NCI-H2081 treated with DMSO at 0.1 percent for 48 hours (cell line): ENCODE results near the gene RAP1A.
"Not testable (repeated sequence)": the region's sequence is repeated elsewhere in the genome, so short reads cannot be mapped to it uniquely, and the experiment has no call there.

Source experiments
- DNase-seq: peaks from one replicate; lab custom pipeline; 2025; lab: John Stamatoyannopoulos, UW

RAP1A gene

DNA sequence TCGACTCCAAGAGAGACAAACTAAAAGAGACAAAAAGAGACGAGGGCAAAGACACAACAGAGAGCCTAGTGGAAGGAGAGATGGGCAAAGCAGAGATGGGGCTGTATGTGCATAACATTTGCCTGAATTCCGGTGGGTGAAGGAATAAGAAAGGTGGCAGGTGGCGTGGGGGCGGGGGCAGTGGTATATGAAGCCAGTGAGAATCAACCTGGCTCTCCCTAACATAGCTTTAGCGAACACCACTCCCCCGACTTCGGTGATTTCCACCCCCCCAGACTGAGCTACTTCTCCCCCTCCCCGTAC lies 118.5 kb downstream of the RAP1A start:
- no peak for DNase-seq

DNA sequence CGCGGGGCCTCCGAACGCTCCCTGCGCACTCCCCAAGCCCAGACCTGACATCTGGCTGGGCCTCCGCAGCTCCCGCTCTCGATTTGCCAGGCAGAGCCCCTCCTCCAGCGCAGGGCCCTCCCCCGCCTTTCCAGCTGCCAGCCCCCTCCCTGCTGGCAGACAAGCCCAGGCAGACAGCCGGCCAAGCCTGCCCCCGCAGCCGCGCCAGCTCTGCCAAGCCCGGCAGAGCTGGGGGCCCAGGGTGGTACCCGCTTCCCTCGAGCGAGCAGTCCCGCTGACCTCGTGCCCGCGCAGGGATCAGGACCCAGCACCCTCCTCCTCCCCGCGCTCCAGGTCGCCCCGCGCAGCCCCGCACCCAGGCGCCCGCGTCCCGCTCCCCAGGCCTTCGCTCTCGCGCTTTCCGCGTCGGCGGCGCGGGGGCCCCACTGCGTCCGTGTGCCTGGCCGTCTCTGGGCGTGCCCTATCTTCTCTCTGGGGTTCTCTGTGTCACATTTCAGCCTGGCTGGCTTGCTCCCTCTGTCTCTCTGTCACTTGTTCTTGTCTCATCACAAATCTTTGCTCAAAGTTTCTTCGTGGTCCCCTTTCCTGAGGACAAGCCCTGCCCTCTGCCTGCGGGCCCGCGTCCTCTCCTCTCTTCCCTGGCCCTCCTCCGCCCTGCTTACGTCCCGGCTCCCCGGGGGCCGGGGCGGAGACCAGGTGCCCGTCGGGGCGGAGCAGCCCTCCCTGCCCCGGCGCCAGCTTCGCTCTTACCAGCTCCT lies 119.0 kb downstream of the RAP1A start:
- no peak for DNase-seq

DNA sequence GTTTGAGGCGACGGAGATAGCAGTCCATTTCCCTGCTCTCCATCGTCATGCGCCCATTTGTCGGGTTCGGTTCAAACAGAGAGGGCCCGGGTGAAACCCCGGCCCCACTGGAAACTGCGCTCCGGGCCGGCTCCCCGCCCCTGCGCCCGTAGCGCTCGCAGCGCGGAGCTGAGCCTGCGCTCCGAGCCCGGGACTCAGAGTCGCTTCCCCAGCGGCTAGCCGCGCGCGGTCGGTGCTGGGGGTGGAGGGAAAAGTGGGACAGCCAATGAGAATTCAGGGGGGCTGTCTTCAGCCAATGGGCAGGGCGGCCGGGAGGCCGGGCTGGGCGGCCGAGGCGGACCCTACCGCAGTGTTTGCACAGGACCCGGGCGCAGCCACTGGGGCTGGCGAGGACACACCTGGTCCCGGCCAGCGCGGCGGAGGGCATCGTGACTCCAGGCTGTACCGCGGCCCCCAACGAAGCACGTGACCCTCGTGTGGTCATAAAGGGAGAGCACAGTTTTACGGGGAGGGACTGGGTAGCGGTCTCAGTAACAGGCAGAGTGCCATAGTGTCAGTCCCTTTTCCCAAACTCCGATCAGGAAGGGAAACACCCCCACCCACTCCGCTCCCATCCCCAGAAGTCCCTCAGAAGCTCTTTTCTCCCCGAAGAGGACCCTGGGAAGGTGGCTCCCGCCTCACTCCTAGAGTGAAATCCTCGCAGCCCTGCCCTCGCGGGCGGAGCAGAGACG lies 119.8 kb downstream of the RAP1A start, which contains the start of gene INKA2:
Gene INKA2 (minus strand): TSS at position 202 of the 731 bp plus-strand sequence. CDS start 153 bp downstream, at position 49.
- peak; percentile 53 for DNase-seq

DNA sequence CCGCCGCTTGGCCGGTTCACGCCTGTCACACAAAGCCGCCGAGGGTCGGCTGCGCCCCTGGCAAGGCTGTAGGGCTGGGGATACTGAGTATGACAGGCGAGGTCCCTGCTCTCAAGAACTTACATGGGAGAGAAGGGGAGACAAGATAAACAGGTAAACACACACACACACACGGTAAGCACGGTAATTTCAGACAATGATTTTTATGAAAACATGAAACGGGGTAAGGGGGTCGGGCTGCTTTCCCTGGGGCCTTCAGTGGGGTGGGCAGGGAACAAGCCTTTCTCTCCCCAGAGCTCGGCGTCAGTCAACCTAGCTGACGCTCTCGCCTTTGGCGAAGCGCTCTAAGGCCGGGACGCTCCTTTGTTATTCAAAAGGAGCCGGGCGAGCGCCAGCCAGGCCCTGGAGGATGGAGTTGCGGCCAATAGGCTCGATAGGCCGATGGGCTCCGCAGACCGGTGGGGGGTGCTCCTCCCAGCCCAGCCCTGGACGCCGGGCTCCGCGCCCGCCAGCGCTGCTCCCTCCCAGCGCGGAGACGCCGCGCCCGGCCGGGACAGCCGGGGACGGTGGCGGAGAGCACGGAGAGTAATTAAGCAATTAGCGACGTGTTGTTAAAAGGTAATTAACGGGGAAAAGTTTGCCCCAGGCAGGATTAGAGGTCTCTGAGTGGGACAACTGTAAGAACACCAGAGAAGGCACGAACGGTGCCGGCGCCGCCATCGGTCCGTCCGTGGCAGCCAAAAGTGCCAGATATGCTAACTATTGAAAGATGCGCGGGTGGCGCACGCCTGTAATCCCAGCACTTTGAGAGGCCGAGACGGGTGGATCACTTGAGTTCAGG lies 120.6 kb downstream of the RAP1A start:
- DNase-seq: no peak

DNA sequence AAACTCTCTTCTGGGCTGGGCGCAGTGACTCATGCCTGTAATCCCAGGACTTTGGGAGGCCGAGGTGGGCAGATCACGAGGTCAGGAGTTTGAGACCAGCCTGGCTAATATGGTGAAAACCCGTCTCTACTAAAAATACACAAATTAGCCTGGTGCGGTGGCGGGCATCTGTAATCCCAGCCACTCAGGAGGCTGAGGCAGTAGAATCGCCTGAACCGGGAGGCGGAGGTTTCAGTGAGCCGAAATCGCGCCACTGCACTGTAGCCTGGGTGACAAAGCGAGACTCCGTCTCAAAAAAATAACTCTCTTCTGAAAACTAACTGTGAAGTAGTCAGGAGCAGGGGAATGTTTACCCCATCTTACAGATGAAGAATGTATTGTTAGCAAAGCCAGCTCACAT lies 122.7 kb downstream of the RAP1A start:
- not testable (repeated sequence) for DNase-seq

DNA sequence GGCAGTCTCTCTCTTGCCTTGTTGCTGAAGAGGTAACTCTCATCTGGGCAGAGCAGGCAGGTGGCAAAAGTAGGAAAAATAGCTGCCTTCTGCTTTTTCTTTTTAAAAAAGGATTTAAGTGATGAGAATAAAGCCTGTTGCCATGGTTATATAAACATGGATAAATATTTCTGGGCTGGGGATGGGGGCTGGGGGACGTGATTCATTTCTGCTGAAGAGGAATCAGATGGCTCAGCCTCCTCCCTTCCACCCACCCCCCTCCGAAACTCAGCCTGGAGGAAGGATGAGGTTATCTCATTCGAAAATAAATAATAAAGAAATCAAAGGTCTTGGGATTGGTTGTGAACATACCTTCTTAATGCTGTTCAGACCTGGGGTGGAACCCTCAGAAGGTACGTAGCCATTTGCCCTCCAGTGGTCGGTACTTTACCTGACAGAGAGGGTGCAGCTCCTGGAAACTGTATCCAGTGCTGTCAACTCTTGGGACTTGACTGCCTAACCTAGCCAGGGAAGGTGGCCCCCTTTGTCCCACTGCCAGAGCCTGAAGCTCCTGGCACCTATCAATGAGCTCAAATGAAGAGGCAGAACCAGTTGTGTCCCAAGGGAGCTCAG lies 123.5 kb downstream of the RAP1A start:
- no peak for DNase-seq

DNA sequence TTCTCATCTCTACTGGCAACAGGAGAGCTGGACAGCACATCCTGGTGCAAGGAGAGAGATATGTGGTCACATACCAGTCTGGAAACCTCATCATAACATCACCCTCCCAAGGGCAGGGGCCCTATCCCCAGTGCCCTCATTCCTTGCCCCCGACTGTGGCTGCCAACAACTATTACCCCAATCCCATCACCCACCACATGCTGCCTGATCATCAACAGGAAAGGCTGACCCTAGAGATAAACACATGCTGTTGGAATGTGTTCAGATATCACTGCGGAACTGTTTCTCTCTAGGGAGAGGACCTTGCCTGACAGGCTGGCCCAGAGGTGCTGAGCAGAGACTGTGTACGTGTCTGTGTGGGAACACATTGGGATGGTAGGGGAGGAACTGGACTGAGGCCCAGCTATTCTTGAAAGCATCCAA lies 124.1 kb downstream of the RAP1A start:
- no peak for DNase-seq

DNA sequence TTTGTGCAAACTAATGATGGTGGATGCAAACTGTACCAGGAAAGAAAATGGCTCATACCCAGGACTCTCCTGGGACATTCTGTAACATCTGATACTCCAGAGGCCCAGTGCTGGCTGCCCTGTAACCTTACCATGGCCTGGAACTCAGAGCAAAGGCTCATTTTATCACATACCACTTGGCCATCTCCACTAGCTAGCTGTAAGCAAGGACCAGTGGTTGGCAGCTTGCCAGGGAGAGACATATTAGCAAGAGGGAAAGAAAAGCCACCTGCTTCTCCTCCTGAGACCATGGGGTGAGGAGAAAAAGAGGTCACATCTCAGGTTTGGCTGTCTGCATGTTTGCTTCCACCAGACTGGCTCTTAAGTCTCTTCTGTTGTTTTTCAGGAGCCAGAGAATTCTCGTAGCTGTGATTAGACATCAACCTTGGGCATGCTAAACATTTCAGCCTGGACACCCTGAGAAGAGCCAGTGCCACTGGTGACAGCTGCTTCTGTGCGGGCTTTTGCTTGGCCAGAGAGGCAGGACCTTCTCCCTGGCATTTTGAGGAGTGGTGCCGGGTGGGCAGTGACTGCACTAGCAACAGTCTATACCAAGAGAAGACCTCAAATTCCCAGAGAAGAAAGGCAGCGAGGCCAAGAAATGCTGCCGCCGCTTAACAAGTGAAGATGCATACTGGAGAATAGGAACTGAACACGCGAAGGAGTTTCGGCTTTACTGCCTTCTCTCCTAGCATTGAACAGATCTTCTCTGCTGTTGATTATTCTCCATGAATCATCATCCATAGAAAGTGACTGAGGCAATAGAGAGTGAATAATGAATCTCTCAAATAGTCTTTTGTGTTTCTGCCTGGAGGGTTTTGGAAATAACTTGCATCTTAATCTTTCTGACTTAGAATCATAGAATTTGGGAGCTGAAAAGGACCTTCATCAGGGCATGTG lies 126.4 kb downstream of the RAP1A start:
- no peak for DNase-seq

DNA sequence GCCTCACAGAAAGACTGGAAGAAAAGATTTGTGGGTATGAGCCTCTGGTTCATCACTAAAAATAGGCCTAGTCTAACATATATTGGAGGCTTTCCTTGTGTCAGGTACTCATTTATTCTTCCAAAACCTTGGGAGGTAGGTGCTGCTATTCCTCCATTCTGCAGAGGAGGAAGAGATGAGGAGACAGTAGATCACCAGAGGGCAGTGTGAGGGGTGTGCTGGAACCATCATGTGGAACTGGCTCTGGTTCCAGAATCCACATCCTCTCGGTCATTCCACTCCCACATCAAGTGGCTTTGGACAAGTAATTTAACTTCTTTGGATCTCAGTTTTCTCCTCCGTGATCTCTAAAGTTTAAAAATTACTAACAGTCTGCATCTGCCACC lies 127.0 kb downstream of the RAP1A start:
- DNase-seq: no peak

DNA sequence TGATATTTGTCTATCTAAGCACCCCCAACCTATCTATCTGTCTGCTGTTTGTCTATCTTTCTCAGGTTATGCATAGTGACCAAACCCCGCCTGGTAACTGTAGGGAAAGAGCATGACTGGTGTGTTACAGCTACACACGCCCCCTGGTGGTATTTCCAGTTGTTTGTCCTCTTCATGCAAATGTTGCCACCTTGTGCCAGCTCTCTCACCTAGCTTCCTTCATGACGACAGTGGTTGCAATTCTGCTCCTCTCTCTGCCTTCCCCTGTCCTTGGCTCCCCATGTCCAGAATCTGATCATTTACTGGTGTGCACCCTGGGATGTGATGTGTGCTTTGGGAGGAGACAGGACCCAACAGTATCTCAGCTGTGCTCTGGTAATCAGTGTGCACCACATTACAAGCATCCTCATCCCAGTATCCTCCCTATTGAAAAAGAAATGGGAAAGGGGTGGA lies 127.7 kb downstream of the RAP1A start:
- no peak for DNase-seq

DNA sequence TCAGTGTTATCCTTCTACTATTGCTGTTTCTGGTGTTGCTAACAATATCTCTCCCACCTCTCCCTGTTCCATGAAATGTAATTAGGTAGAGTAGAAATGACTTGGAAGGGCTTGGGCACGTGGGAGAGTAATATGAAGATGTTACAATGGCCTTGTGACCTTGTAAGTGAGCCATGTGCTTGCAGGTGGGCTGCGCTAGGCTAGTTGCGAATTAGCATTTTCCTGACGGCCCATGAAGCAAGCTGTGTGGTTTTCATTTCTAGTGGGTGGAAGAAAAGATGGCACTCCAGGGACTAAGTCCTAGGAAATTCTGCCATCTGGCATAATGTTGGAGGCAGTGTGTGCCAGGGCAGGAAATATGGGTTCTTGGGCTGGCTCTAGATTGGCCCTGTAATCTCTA lies 128.4 kb downstream of the RAP1A start:
- no peak for DNase-seq

DNA sequence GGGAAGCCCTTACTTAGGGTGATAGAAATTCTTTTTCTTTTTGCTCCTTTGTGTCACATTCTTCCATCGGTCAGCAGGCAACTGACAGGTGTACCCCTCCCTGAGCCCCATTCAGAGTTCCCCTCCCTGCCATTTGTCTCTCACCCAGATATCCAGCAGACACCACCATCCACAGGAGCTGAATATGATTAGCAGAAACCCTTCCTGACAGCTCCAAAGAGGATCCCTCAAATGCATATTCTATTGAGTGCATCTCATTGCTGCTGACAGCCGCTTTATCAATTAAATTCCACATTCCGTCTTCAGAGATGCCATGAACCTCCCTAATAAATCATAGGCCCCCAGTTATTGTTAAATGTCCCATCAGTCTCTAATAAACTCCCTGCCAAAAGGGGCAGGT lies 130.0 kb downstream of the RAP1A start:
- DNase-seq: no peak

DNA sequence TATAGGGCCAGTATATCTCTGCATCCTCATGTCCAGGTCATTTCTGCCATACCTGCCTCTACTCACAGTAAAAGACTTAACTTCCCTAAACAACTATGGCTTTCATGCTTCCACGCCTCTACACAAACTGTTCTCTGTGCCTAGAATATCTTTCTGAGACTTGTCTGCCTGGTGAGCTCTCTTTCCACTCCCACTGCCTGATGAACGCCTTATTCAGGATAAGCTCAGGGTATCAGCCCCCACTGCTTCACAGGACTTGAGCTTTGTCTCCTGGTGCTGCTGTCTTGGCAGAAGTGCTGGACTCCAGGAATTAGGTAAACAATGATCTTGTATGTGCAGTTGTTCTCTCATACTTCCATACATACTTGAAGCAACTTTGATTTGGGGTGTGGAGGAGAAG lies 131.3 kb downstream of the RAP1A start:
- DNase-seq: no peak

DNA sequence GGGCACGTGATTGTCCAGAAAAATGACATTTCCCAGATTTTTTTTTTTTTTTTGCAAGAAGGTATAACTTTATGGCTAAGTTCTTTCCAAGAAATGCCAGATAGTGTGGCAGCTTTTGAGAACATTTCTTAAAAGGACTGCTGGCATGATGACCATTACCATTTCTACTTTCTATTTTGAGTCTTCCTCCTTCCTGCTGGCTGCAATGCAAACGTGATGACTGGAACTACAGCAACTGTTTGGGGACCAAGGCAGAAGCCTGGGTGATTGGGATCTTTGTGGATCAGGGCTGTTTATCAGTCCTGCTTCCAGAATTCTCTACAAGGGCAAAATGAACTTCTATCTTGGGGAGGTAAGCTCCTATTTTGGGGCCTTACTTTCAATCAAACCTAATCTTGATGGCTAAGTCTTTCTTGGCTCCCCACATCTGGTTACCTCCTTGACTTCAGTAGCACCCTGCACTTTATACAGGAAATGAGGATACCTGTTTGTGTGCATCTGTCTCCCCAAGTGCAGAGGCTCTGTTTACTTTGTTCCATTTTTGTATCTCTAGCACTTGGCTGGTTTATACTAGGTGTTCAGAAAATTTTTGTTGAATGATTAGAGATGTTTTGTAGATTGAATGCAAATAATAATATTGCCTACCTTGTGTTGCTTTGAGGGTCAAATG lies 132.5 kb downstream of the RAP1A start:
- no peak for DNase-seq

DNA sequence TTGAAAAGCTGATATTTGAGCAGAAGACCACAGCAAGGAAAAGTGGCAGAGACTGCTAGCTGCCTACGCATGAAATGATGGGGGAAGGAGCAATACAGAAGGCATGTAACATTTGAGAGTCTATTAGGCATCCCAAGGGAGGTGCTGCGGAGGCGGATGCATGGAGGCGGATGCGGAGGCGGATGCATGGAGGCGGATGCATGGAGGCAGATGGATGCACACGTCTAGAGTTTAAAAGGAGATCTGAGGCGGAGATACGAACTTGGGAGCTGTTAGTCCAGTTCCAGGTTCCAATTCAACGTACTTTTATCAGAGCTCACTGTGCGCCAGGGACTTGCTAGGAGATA lies 135.4 kb downstream of the RAP1A start:
- DNase-seq: peak; percentile 18

DNA sequence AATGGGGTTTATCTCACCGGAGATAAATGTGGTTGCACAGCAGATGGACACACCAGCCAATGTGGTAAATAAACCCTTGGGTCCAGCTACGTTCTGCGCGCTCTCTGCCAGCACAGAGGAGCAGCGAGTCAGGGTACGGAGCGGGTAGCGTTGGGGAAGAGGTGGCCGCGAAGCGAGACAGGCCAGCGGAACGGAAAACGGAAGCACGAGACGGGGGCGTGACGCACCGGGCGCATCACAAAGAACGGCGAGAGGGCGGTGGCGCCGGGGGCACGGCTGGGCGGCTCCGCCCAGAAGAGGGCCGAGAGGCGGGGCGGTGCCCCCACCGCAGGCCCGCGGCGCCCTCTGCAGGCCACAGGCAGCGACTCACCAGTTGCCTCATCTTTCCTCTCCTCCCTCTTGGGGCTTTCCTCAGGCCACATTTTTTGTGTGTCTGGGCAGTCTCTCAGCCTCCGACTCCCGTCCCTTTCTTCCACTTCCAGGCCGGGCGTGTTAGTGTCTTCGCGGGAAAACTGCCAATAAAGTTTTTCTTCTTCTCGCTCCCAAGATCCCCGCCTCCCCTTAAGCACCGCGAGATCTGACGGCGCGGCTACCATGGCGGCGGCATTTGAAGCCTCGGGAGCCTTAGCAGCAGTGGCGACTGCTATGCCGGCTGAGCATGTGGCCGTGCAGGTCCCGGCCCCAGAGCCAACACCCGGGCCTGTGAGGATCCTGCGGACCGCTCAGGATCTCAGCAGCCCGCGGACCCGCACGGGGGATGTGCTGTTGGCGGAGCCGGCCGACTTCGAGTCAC lies 135.9 kb downstream of the RAP1A start, which contains the start of gene DDX20:
Gene DDX20 (plus strand): TSS at position 571 of the 793 bp plus-strand sequence. CDS start 24 bp downstream, at position 595.
- DNase-seq: peak; percentile 70

DNA sequence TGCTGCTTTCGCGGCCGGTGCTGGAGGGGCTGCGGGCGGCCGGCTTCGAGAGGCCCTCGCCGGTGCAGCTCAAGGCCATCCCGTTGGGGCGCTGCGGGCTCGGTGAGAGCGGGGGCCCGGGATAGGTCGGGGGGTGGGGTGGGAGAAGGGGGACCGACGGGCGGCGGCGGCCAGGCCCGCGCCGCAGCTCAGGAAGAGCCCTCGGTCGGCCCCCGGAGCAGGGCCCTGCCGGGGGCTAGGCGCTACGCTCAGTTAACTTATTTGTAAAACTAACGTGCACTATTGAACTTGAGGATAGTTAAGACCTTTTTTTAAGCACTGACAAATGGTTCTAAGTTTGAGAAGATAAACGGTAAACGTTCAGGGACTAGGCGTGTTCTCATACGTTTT lies 136.5 kb downstream of the RAP1A start:
- no peak for DNase-seq

DNA sequence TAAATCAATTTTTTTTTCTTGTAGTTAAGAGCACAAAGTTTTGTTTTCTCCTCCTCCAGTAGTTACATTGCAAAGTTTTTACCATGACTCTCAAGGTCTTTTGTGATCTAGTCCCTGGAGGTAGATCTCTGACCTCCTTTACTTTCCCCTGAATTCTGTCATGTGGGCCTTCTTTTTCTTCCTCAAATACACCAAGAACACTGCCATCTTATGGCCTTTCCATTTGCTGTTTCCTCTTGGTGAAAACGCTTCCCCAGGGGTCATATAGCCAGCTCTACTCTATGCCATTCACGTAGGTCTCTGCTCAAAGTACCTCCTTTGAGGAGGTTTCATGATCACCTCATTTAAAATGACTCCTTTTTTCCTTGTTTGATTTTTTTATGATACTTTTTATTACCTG lies 138.8 kb downstream of the RAP1A start:
- DNase-seq: no peak

DNA sequence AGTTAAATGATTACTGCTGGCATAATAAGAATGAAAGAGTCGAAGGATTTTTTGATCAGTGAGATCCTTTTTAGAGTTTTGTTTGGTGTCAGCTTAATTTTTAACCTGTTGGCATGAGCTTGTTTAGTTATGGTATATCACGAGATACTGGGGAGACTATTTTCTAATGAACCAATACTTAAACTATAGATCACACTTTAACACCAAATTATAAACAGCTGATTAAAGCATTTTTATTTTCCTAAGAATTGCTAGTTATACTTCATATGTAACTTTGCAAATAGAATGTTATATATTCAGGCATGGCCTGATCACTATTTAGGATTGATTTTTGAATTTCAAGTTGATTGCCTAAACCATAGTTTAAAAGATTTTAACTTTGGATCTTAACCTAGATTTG lies 142.1 kb downstream of the RAP1A start:
- DNase-seq: no peak

DNA sequence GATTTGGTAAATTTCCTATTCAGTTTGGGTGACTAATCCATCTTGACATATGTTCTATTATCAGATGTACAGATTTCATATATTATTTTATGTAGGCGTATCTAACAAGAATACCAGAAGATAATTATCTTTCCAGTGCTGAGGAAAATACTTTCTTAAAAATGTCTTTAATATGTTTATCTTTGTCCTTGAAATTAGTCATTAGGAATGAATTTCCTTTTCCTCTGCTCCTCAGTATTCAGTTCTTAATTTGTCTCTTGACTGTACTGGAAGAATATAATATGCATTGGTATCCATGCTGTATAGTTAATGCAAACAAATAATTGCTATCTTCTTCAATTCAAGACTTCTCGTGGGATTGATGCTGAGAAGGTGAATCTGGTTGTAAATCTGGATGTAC lies 142.7 kb downstream of the RAP1A start:
- no peak for DNase-seq
